ENCODE results near the gene FAM209B. TPM values are rescaled to one million over a fixed set of nuclear protein-coding genes. Genes with fewer than 3 reads are reported as not detected.
"Not testable (repeated sequence)": the region's sequence is repeated elsewhere in the genome, so short reads cannot be mapped to it uniquely, and the experiment has no call there.

FAM209B gene
- total and polyA plus RNA-seq, 7 donors: 0.14 to 1.3 (median 0.62) TPM; not detected in 1

- Histone ChIP-seq H3K27ac (no peak overlapping the region), H3K36me3 (ENCODE audit: insufficient read depth in 1 of 2, low read depth in 1 of 2) (no peaks in the 10 kb centered on the region), H3K4me3 (no peak overlapping the region), H3K4me1 (peaks cover 6% of the 10 kb centered on the region), H3K9me3 (no peaks in the 10 kb centered on the region), H3K27me3 (ENCODE audit: insufficient read depth in 3 of 3, low read length in 2 of 3) (peaks cover 0 to 5% (median 0%) of the 10 kb centered on the region in 3 donors)
- TF ChIP-seq CTCF (IDR thresholded peaks at IDR 0.05): no peak
- WGBS, 3 donors: 57 to 70% (median 63%) methylated on average over 6 of the region's 6 CpGs
- intact Hi-C loops (cut with DNase I): no loop called here
- DNase-seq: no peak
- ATAC-seq: no peak
Observed at GRCh38 chr20:56558968-56559367, 25.9 kb downstream of the FAM209B start.

GRCh38 chr20:56564526-56564925 is 31.5 kb downstream of the FAM209B start:
- H3K27ac ChIP-seq; H3K4me3 ChIP-seq; intact Hi-C loops (cut with DNase I); DNase-seq; ATAC-seq; H3K36me3 ChIP-seq (ENCODE audit: insufficient read depth in 1 of 2, low read depth in 1 of 2); H3K27me3 ChIP-seq (ENCODE audit: insufficient read depth in 3 of 3, low read length in 2 of 3); H3K9me3 ChIP-seq; H3K4me1 ChIP-seq: not testable (repeated sequence)
- 89 to 90% (median 90%) methylated on average over 6 of the region's 6 CpGs for WGBS, 3 donors

GRCh38 chr20:56565511-56565910 is 32.5 kb downstream of the FAM209B start:
- no peak for ATAC-seq
- no peak for TF ChIP-seq CTCF (IDR thresholded peaks at IDR 0.05)
- Histone ChIP-seq H3K36me3 (ENCODE audit: insufficient read depth in 1 of 2, low read depth in 1 of 2) (no peaks in the 10 kb centered on the region), H3K4me3 (no peak overlapping the region), H3K27me3 (ENCODE audit: insufficient read depth in 3 of 3, low read length in 2 of 3) (no peaks in the 10 kb centered on the region), H3K4me1 (no peaks in the 10 kb centered on the region), H3K9me3 (no peaks in the 10 kb centered on the region), H3K27ac (no peak overlapping the region)
- DNase-seq: no peak
- intact Hi-C loops (cut with DNase I): no loop called here
- WGBS, 3 donors: 68 to 77% (median 69%) methylated on average over 4 of the region's 4 CpGs

GRCh38 chr20:56566621-56567020 is 33.6 kb downstream of the FAM209B start:
- Histone ChIP-seq H3K9me3 (no peaks in the 10 kb centered on the region), H3K27ac (no peak overlapping the region), H3K36me3 (ENCODE audit: insufficient read depth in 1 of 2, low read depth in 1 of 2) (no peaks in the 10 kb centered on the region), H3K4me1 (no peaks in the 10 kb centered on the region), H3K4me3 (no peak overlapping the region), H3K27me3 (ENCODE audit: insufficient read depth in 3 of 3, low read length in 2 of 3) (no peaks in the 10 kb centered on the region)
- no peak for ATAC-seq
- no peak for DNase-seq
- WGBS, 3 donors: 44 to 55% (median 49%) methylated on average over 3 of the region's 3 CpGs
- no peak for TF ChIP-seq CTCF (IDR thresholded peaks at IDR 0.05)
- intact Hi-C loops (cut with DNase I): no loop called here

GRCh38 chr20:56570832-56571231 is 37.8 kb downstream of the FAM209B start:
- ATAC-seq: no peak
- Histone ChIP-seq H3K27ac (no peak overlapping the region), H3K27me3 (ENCODE audit: insufficient read depth in 3 of 3, low read length in 2 of 3) (peaks cover 0 to 2% (median 0%) of the 10 kb centered on the region in 3 donors), H3K4me1 (no peaks in the 10 kb centered on the region), H3K4me3 (no peak overlapping the region), H3K36me3 (ENCODE audit: insufficient read depth in 1 of 2, low read depth in 1 of 2) (no peaks in the 10 kb centered on the region), H3K9me3 (no peaks in the 10 kb centered on the region)
- WGBS, 3 donors: 0 to 15% (median 0%) methylated on average over 2 of the region's 2 CpGs
- intact Hi-C loops (cut with DNase I): no loop called here
- no peak for DNase-seq
- TF ChIP-seq CTCF (IDR thresholded peaks at IDR 0.05): no peak

Measured in psoas muscle (tissue), 8 donors.